Activated T-cell treated with anti-CD3 and anti-CD28 coated beads for 24 hours (primary cell): Measurements from ENCODE around the gene COTL1.

ENCODE experiments used
- DNase-seq: peaks from one replicate; pipeline ENCODE4 v3.0.0-alpha.2; 2020; ENCODE audit warnings: low read depth

COTL1 gene

DNA sequence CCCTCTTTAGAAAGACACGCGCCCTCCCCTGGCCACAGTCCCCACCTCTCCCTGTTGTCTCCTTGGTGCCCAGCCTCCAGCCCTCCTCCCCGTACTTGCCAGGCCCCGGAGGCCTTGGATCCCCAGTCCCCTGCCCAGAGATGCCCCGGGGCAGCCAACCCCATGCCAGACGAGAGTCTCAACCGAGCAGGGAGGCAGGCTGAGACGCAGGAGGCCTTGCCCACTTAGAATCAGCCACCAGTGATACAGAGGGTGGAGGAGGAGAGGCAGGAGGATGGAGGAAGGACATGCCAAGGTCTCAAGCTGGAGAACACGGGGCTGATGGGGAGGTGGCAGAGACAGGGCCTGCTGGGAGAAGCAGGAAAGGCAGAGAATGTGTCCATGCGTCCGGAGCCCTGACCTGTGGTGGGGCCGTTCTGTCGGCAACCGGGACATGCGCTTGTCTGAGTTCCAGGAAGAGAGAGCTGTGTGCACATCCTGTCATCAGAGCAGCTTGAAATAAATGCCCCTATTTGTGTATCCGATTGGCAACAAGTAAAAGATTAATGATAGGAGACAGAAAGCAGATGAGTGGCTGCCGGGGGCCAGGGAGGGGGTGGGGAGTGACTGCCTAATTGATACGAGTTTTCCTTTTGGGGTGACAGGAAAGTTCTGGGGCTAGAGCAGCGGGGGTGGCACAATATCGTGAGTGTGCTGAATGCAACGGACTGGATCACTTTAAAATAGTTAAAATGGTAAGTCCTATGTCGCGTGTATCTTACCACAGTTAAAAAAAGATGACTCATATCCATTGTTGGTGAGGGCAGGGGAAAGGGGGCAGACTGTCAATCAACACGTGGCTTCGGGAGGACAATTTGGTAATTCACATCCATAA, 68.7 kb downstream of the COTL1 start:
- peak; percentile 29 for DNase-seq

DNA sequence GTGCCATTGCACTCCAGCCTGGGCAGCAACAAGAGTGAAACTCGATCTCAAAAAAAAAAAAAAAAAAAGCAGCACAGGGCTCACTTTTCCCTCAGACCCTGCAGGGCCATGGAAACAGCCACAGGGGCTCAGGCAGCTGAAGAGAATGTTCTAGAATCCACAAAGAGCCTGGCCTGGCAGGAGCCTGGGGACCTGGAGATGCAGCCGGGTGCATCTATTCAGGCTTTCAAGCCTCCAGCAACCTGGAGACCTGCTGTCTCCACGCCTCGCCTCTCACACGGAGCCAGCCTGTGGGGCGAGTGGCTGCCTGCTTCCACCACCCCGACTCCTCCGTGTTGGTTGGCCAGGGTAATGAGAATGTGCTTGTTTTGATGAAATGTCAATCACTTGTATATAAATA, 69.4 kb downstream of the COTL1 start:
- no peak for DNase-seq

- DNase-seq: peak; percentile 17
Measured at GRCh38 chr16:84547546-84548061, 70.3 kb downstream of the COTL1 start.

- no peak for DNase-seq
Measured at GRCh38 chr16:84546669-84547545, 71.0 kb downstream of the COTL1 start.

- no peak for DNase-seq
Measured at GRCh38 chr16:84545114-84545737, 72.7 kb downstream of the COTL1 start.

- peak; percentile 33 for DNase-seq
Measured at GRCh38 chr16:84544031-84544773, 73.7 kb downstream of the COTL1 start.

- DNase-seq: no peak
Measured at GRCh38 chr16:84543253-84543652, 74.6 kb downstream of the COTL1 start.

DNA sequence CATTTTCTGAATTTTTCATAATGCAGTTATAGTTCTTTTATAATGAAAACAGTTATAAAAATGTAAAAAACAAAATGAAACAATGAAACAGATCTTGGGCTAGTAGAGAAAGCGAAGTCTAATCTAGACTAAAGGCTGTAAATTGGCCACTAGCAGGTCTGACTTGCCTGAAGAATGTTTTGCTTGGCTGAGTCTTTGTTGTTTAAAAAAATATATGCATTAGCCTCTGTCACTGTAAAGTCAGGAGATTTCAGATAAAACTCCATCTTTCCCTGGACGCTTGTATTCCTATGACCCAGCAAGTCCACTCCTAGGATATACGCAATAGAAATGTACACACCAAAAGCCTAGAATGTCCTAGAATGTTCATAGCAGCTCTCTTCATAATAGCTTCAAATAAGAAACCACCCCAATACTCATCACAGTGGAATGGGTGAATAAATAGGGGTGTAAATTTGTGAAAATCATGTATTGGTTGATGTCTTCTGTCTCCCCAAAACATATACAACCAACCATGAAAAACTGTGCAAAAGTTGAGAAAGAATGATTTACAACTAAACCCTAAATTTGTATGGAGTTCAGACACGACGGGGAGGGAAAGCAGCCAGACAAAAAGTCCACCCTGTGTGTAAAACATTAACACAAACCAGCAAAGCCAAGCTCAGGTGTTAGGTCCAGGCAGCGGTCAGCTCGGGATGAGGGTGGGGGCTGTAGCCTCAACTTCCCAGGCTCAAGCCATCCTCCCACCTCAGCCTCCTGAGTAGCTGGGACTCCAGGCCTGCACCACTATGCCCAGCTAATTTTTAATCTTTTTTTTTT, 75.7 kb downstream of the COTL1 start:
- no peak for DNase-seq

- DNase-seq: no peak
Measured at GRCh38 chr16:84540194-84540593, 77.7 kb downstream of the COTL1 start.

DNA sequence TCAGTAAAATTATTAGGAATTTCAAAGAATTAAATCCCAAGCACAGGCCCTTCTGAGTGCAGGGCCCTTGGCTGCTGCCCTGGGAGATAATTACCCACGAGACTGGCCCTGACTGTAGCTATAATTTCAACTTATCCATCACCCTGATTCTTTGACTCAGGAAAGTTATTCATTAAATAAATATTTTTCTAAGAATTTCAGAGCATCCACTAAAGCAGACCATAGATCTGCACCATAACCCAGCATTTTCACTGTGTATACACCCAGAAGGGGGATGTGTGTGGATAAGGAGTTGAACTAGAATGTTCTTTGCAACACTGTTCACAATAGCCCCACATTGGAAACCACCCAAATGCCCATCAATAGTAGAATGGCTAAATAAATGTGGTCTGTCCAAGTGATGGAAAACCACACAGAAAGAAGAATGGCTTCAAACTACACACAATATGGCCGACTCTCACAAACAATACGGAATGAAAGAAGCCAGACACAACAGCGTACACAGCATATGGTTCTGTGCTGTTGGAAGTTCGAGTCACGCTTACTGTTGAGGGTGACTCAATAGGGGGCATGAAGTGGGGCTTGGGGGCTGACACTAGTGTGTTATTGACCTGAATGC, 79.5 kb downstream of the COTL1 start:
- DNase-seq: no peak

DNA sequence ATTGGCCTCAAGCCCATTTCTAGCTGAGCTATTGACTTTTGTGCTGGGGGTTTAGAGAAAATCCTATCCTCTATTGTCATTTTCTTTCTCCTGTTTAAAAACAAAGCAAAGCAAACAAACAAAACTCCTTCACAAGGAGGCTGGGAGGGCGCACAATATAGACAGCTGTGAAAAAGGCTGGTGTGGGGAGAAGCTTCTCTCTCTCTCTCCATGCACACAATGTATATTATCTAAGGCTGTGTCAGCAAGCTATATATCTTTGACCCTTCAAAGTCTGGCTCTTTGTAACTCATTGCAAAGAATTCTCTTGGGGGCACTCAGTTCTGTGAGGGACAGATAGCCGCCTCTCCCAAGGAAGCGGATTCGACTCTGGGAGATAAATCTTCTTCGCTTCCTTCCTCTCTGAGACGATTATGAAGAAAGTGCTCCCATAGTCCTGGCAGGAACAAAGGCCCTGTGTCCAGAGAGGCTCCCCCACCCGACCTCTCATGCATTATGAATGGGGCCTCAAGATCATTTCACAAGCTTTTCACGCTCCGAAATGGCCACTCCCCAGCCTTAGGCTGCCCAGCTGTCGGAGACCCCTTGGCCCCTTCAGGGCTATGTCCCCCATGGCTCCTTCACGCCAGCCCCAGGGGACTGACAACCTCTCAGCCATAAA, 80.3 kb downstream of the COTL1 start:
- DNase-seq: no peak

GRCh38 chr16:84535851-84536250, 82.0 kb downstream of the COTL1 start:
- DNase-seq: no peak

DNA sequence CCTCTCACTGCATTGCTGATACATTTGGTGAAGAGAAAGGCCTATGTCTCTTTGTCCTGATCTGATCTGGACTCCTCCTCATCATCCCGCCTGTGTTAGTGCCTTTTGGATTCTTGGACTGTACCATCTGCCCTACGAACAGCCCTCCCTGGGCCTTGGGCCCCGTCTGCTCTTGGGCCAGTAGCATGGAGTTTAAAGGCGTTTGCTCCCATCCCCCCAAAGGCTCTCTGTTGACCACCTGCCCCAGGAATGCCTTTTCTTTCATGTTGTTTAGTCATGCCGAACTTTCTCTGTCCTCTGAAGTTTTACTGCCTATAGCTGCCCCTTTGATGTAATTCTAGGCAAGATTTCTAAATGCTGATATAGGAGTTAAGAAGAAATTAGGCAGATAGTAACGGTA, 82.5 kb downstream of the COTL1 start:
- DNase-seq: no peak

- DNase-seq: no peak
Measured at GRCh38 chr16:84534815-84535214, 83.1 kb downstream of the COTL1 start.

GRCh38 chr16:84532855-84533486, 84.9 kb downstream of the COTL1 start:
- no peak for DNase-seq

DNA sequence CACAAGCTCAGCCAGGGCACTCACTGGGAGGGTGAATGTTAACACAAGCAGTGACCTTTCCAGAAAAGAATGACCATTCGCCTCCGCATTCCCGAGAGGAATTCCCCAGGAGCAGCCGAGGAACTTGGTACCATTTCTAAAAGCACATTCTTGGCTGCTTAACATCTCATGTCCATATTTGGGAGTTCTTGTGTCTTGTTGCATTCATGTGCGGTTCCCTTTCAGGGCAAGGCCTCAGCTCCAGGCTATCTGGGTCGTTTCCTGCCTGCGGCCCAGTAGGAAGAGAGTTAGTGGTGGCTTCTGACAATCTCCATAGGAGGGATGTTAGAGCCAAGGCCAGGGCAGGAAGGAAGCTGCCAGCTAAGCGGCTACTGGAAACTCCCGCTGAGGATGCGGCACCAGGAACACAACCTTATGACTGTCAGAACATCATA, 85.6 kb downstream of the COTL1 start:
- DNase-seq: no peak

DNA sequence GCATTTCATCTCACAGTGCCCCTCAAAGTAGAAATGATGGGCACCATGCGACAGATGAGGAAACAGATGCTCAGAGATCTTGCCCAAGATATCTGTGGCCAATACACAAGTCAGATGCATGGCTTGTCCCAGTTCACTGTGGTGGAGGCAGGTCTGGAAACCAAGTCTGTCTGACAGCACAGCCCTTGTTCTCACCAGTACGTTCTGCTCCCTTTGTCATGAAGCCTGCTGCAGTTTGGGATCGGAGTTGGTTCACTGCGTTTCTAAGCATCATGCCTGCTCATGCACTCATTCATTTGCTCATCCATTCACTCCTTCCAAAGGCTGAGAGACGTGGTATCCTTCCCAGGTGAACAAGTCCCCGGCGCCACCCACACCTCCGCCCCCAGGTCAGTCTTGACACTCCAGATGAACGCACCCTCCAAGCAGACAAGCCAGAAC, 86.2 kb downstream of the COTL1 start:
- no peak for DNase-seq

DNA sequence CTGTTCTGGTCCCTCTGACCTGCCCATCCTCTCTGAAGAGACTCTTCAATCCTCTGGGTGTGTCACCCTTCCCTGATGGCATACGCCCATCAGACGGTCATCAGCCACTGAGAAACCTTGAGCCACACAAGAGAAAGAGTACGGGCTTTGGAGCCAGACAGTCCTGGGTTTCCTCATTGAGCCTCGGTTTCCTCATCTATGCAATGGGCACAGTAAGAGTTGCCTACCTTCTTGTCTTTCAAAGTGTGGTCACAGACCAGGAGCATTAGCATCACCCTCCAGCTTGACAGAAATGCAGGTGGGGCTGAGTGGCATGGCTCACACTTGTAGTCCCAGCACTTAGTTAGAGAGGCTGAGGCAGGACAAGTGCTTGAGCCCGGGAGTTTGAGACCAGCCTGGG, 87.3 kb downstream of the COTL1 start:
- no peak for DNase-seq

GRCh38 chr16:84529607-84530006, 88.3 kb downstream of the COTL1 start:
- no peak for DNase-seq
